Measurements from ENCODE around the gene AOPEP.
A peak's percentile ranks its signal among the peaks of the same experiment; 100 is the strongest.

The AOPEP gene

GRCh38 chr9:95105519-95106287, 379.2 kb downstream of the AOPEP start:
- DNase-seq, result no peak

- no peak for DNase-seq
Measured at GRCh38 chr9:95107001-95107749, 380.7 kb downstream of the AOPEP start.

GRCh38 chr9:95107976-95108375, 381.5 kb downstream of the AOPEP start:
- DNase-seq, result no peak

- DNase-seq, result no peak
Measured at GRCh38 chr9:95108777-95109176, 382.3 kb downstream of the AOPEP start.

- DNase-seq, result no peak
Measured at GRCh38 chr9:95109456-95109855, 383.0 kb downstream of the AOPEP start.

GRCh38 chr9:95110921-95111525, 384.5 kb downstream of the AOPEP start:
- DNase-seq, result no peak

- DNase-seq, result no peak
Measured at GRCh38 chr9:95111716-95112115, 385.2 kb downstream of the AOPEP start.

- no peak for DNase-seq
Measured at GRCh38 chr9:95112436-95113280, 386.2 kb downstream of the AOPEP start.

GRCh38 chr9:95115104-95115503, 388.6 kb downstream of the AOPEP start:
- DNase-seq, result no peak

- DNase-seq, result no peak
Measured at GRCh38 chr9:95116002-95116807, 389.7 kb downstream of the AOPEP start.

GRCh38 chr9:95116808-95117204, 390.3 kb downstream of the AOPEP start:
- DNase-seq, result no peak

- no peak for DNase-seq
Measured at GRCh38 chr9:95118596-95118995, 392.1 kb downstream of the AOPEP start.

- DNase-seq, result no peak
Measured at GRCh38 chr9:95120781-95121370, 394.4 kb downstream of the AOPEP start.

GRCh38 chr9:95124582-95125367, 398.3 kb downstream of the AOPEP start:
- DNase-seq, result peak; percentile 22

GRCh38 chr9:95125652-95126051, 399.2 kb downstream of the AOPEP start:
- no peak for DNase-seq

- DNase-seq, result no peak
Measured at GRCh38 chr9:95126739-95127138, 400.2 kb downstream of the AOPEP start.

- no peak for DNase-seq
Measured at GRCh38 chr9:95127249-95128176, 401.0 kb downstream of the AOPEP start.

- no peak for DNase-seq
Measured at GRCh38 chr9:95128177-95128524, 401.7 kb downstream of the AOPEP start.

GRCh38 chr9:95129476-95130291, 403.2 kb downstream of the AOPEP start:
- DNase-seq, result peak; percentile 77
